ENCODE results near the gene XPNPEP2.

XPNPEP2 gene

GRCh38 chrX:129755779-129756650, 17.2 kb downstream of the XPNPEP2 start:
- no peak for TF ChIP-seq CTCF (IDR thresholded peaks at IDR 0.05; ENCODE audit: insufficient read depth, low read depth, low read length, missing control alignments)
- H3K4me3 ChIP-seq (ENCODE audit: low read length): no peak overlapping the region
- no peak for DNase-seq (ENCODE audit: low read depth)

- DNase-seq (ENCODE audit: low read depth): peak; percentile 67
- no peak overlapping the region for H3K4me3 ChIP-seq (ENCODE audit: low read length)
- no peak for TF ChIP-seq CTCF (IDR thresholded peaks at IDR 0.05; ENCODE audit: insufficient read depth, low read depth, low read length, missing control alignments)
Observed at GRCh38 chrX:129759576-129760061, 20.8 kb downstream of the XPNPEP2 start.

GRCh38 chrX:129760155-129760554, 21.4 kb downstream of the XPNPEP2 start:
- no peak for TF ChIP-seq CTCF (IDR thresholded peaks at IDR 0.05; ENCODE audit: insufficient read depth, low read depth, low read length, missing control alignments)
- DNase-seq (ENCODE audit: low read depth): no peak
- H3K4me3 ChIP-seq (ENCODE audit: low read length): no peak overlapping the region

- no peak for TF ChIP-seq CTCF (IDR thresholded peaks at IDR 0.05; ENCODE audit: insufficient read depth, low read depth, low read length, missing control alignments)
- H3K4me3 ChIP-seq (ENCODE audit: low read length): no peak overlapping the region
- no peak for DNase-seq (ENCODE audit: low read depth)
Observed at GRCh38 chrX:129760981-129761380, 22.2 kb downstream of the XPNPEP2 start.

- H3K4me3 ChIP-seq (ENCODE audit: low read length): no peak overlapping the region
- TF ChIP-seq CTCF (IDR thresholded peaks at IDR 0.05; ENCODE audit: insufficient read depth, low read depth, low read length, missing control alignments): no peak
- DNase-seq (ENCODE audit: low read depth): no peak
Observed at GRCh38 chrX:129761596-129761995, 22.8 kb downstream of the XPNPEP2 start.

GRCh38 chrX:129762448-129762847, 23.7 kb downstream of the XPNPEP2 start:
- H3K4me3 ChIP-seq (ENCODE audit: low read length): no peak overlapping the region
- no peak for TF ChIP-seq CTCF (IDR thresholded peaks at IDR 0.05; ENCODE audit: insufficient read depth, low read depth, low read length, missing control alignments)
- DNase-seq (ENCODE audit: low read depth): no peak

GRCh38 chrX:129763666-129764065, 24.9 kb downstream of the XPNPEP2 start:
- no peak for TF ChIP-seq CTCF (IDR thresholded peaks at IDR 0.05; ENCODE audit: insufficient read depth, low read depth, low read length, missing control alignments)
- no peak for DNase-seq (ENCODE audit: low read depth)
- H3K4me3 ChIP-seq (ENCODE audit: low read length): no peak overlapping the region

All from epithelial cell of esophagus (primary cell).